ENCODE measurements around the gene NDUFS7. TPM values are rescaled to one million over a fixed set of nuclear protein-coding genes. Genes with fewer than 3 reads are reported as not detected.

NDUFS7 gene
- total and polyA plus RNA-seq, 2 donors (not counting 3 experiments of a cell fraction or from before 2014, with no cell fraction given) = 101 to 224 TPM

- Histone ChIP-seq H3K9me1 (replicated peaks; ENCODE audit: control insufficient read depth, extremely low read depth, insufficient read depth, low read length) (no peaks in the 10 kb centered on the region), H3K4me1 (ENCODE audit: control insufficient read depth, extremely low read depth, insufficient read depth, low read length) (peaks cover 39% of the 10 kb centered on the region), H4K20me1 (replicated peaks; ENCODE audit: control insufficient read depth, extremely low read depth, insufficient read depth, low read length) (no peaks in the 10 kb centered on the region), H3K9me3 (replicated peaks; ENCODE audit: control insufficient read depth, insufficient read depth, low read length) (no peaks in the 10 kb centered on the region), H3K9ac (replicated peaks; ENCODE audit: extremely low read depth, insufficient read depth, low read length) (no peak overlapping the region), H3K4me2 (ENCODE audit: insufficient read depth, low read length) (no peak overlapping the region), H3K4me3 (replicated peaks in 1 of 3; ENCODE audit: insufficient read depth in 1 of 3, low read depth in 1 of 3, low read length in 3 of 3) (no peak overlapping the region), H3K27me3 (ENCODE audit: control insufficient read depth in 2 of 2, insufficient read depth in 2 of 2, low read length in 2 of 2) (no peaks in the 10 kb centered on the region), H3K79me2 (ENCODE audit: control insufficient read depth, insufficient read depth, low read length) (peaks cover 94% of the 10 kb centered on the region), H3K36me3 (ENCODE audit: control insufficient read depth in 2 of 2, extremely low read depth in 1 of 2, insufficient read depth in 2 of 2, low read length in 2 of 2) (peaks cover 0 to 10% of the 10 kb centered on the region in 2 experiments), H3K27ac (ENCODE audit: insufficient read depth, low read depth, low read length) (no peak overlapping the region), H2AFZ (ENCODE audit: low read depth, low read length) (no peak overlapping the region)
- no peak for FAIRE-seq
- DNase-seq (ENCODE audit: low read depth, low spot score) = no peak
- intact Hi-C loops (cut with micrococcal nuclease) (no loop called here), dilution Hi-C loops (cut with MboI; ENCODE audit: extremely low pct_ligation_motif_present, low sequenced_read_pairs) (no loop called here)
- POLR2A ChIA-PET = interaction anchor here (0.6 kb wide), 1 partner anchor 29 kb away, joined by 4 read pairs; no protein-coding TSS in a partner anchor
- CTCF ChIA-PET = interaction anchor here (0.6 to 1.4 kb wide), 5 partner anchors 8 to 168 kb away, joined by 3 to 5 read pairs (median 3); no protein-coding TSS in a partner anchor
- no peak for TF ChIP-seq GATA2 (IDR thresholded peaks at IDR 0.05; ENCODE audit: insufficient read depth, insufficient read length, low read depth, low read length)
- TF ChIP-seq MYC (IDR thresholded peaks at IDR 0.05; ENCODE audit: low read depth, low read length) = no peak
- TF ChIP-seq, protein P1, sequence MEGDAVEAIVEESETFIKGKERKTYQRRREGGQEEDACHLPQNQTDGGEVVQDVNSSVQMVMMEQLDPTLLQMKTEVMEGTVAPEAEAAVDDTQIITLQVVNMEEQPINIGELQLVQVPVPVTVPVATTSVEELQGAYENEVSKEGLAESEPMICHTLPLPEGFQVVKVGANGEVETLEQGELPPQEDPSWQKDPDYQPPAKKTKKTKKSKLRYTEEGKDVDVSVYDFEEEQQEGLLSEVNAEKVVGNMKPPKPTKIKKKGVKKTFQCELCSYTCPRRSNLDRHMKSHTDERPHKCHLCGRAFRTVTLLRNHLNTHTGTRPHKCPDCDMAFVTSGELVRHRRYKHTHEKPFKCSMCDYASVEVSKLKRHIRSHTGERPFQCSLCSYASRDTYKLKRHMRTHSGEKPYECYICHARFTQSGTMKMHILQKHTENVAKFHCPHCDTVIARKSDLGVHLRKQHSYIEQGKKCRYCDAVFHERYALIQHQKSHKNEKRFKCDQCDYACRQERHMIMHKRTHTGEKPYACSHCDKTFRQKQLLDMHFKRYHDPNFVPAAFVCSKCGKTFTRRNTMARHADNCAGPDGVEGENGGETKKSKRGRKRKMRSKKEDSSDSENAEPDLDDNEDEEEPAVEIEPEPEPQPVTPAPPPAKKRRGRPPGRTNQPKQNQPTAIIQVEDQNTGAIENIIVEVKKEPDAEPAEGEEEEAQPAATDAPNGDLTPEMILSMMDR (IDR thresholded peaks at IDR 0.05; ENCODE audit: extremely low read depth in 1 of 2, insufficient read depth in 1 of 2, low read depth in 1 of 2, low read length in 2 of 2) = no peak
- TF ChIP-seq POLR2AphosphoS5 (IDR thresholded peaks at IDR 0.05; ENCODE audit: insufficient read depth, low read depth, low read length) = no peak
- TF ChIP-seq MAX (IDR thresholded peaks at IDR 0.05; ENCODE audit: insufficient read depth, insufficient read length) = no peak
- no peak for TF ChIP-seq FOS (IDR thresholded peaks at IDR 0.05; ENCODE audit: borderline replicate concordance, insufficient read depth, low read length)
- no peak for TF ChIP-seq POLR2A (IDR thresholded peaks at IDR 0.05; ENCODE audit: low read depth, low read length)
- TF ChIP-seq JUN (IDR thresholded peaks at IDR 0.05; ENCODE audit: borderline replicate concordance, insufficient read depth, insufficient read length, low read depth) = no peak
- TF ChIP-seq EZH2 (IDR thresholded peaks at IDR 0.05; ENCODE audit: borderline replicate concordance, low read depth, low read length, severe bottlenecking) = no peak
- BruUV-seq (replicated peaks) = no TSS peak
These were observed 28.7 kb downstream of the NDUFS7 start for GRCh38 chr19:1412323-1412923.
